Thyroid gland (tissue), 4 donors: ENCODE measurements around the gene AFAP1. TPM values are rescaled to one million over a fixed set of nuclear protein-coding genes. Genes with fewer than 3 reads are reported as not detected.

Source experiments
- DNase-seq, 2 donors: peaks; one replicate each; pipeline ENCODE4 v3.0.0-alpha.2; 2019
- H3K27ac ChIP-seq, 3 donors: fragments of 200-600 bp; sonication (generic); 1 replicate in 2 of 3; 2 replicates in 1 of 3; pipeline ENCODE4 v1.5.1; 2016 to 2019; ENCODE audit warnings: mild to moderate bottlenecking in 1 of 3, moderate library complexity in 1 of 3
- H3K27me3 ChIP-seq: fragments of 200-600 bp; sonication (generic); one replicate; pipeline ENCODE4 v1.5.1; 2019
- H3K36me3 ChIP-seq, 2 donors: fragments of 200-600 bp; sonication (generic); one replicate each; pipeline ENCODE4 v1.5.1; 2016 to 2019
- H3K4me1 ChIP-seq, 2 donors: fragments of 200-600 bp; sonication (generic); one replicate each; pipeline ENCODE4 v1.5.1; 2017 to 2019
- H3K4me3 ChIP-seq, 3 donors: fragments of 200-600 bp; sonication (generic); replicated peaks in 1 of 3; 1 replicate in 2 of 3; 2 replicates in 1 of 3; pipeline ENCODE4 v1.5.1; 2016; ENCODE audit warnings: mild to moderate bottlenecking in 1 of 3
- H3K9me3 ChIP-seq: fragments of 200-600 bp; sonication (generic); one replicate; pipeline ENCODE4 v1.5.1; 2017
- CTCF ChIP-seq, 6 experiments: fragments of 200-600 bp in 3 of 6; fragments of 450-650 bp in 3 of 6; sonication (generic) in 3 of 6; IDR thresholded peaks; one replicate each; pipeline ENCODE4 v1.5.1; 2016 to 2019; ENCODE audit warnings: antibody characterized with exemption in 6 of 6, mild to moderate bottlenecking in 2 of 6, inconsistent platforms in 1 of 6, moderate library complexity in 1 of 6
- POLR2A ChIP-seq, 2 donors: fragments of 450-650 bp; IDR thresholded peaks; one replicate each; pipeline ENCODE4 v1.6.1; 2017; ENCODE audit warnings: antibody characterized with exemption in 2 of 2, mild to moderate bottlenecking in 2 of 2, moderate library complexity in 1 of 2
- WGBS, 2 donors: methylation state at CpG; one replicate each; pipeline ENCODE4 v1.1.5; 2017; 5-methylcytosine and 5-hydroxymethylcytosine counted together
- intact Hi-C: fragments of 100-400 bp; cut with DNase I; formaldehyde crosslinking; loops from one replicate; pipeline ENCODE4 v1.15.1; 2023
- total RNA-seq, 4 donors: library from RNA; depleted of rRNA; stranded (reverse); fragments of >200 nt; gene quantifications; one replicate each; pipeline ENCODE4 v1.2.3, GENCODE V29; 2016

AFAP1 gene
- total RNA-seq, 4 donors from 2014 or later = 12.3 to 33.3 (median 26.2) TPM

GRCh38 chr4:7822137-7822505 lies 117.5 kb downstream of the AFAP1 start:
- 76 to 79% methylated on average over 6 of the region's 6 CpGs for WGBS, 2 donors
- no peak for DNase-seq
- H3K36me3 ChIP-seq = peaks cover 0 to 5% of the 10 kb centered on the region in 2 donors
- H3K27me3 ChIP-seq = no peaks in the 10 kb centered on the region
- TF ChIP-seq POLR2A (IDR thresholded peaks at IDR 0.05) = no peak
- no peak for TF ChIP-seq CTCF (IDR thresholded peaks at IDR 0.05)
- peaks cover 9 to 37% of the 10 kb centered on the region in 2 donors for H3K4me1 ChIP-seq
- no peak overlapping the region for H3K27ac ChIP-seq
- no peaks in the 10 kb centered on the region for H3K9me3 ChIP-seq
- H3K4me3 ChIP-seq = no peak overlapping the region
- intact Hi-C loops = no loop called here

- H3K9me3 ChIP-seq = no peaks in the 10 kb centered on the region
- intact Hi-C loops = no loop called here
- peaks cover 9 to 37% of the 10 kb centered on the region in 2 donors for H3K4me1 ChIP-seq
- no peak for DNase-seq
- no peak overlapping the region for H3K27ac ChIP-seq
- H3K4me3 ChIP-seq = no peak overlapping the region
- 72 to 85% methylated on average over 11 of the region's 11 CpGs for WGBS, 2 donors
- no peaks in the 10 kb centered on the region for H3K27me3 ChIP-seq
- TF ChIP-seq POLR2A (IDR thresholded peaks at IDR 0.05) (no peak), CTCF (IDR thresholded peaks at IDR 0.05) (no peak)
- H3K36me3 ChIP-seq = peaks cover 0 to 3% of the 10 kb centered on the region in 2 donors
These were observed 118.2 kb downstream of the AFAP1 start for GRCh38 chr4:7821245-7822136.

DNA sequence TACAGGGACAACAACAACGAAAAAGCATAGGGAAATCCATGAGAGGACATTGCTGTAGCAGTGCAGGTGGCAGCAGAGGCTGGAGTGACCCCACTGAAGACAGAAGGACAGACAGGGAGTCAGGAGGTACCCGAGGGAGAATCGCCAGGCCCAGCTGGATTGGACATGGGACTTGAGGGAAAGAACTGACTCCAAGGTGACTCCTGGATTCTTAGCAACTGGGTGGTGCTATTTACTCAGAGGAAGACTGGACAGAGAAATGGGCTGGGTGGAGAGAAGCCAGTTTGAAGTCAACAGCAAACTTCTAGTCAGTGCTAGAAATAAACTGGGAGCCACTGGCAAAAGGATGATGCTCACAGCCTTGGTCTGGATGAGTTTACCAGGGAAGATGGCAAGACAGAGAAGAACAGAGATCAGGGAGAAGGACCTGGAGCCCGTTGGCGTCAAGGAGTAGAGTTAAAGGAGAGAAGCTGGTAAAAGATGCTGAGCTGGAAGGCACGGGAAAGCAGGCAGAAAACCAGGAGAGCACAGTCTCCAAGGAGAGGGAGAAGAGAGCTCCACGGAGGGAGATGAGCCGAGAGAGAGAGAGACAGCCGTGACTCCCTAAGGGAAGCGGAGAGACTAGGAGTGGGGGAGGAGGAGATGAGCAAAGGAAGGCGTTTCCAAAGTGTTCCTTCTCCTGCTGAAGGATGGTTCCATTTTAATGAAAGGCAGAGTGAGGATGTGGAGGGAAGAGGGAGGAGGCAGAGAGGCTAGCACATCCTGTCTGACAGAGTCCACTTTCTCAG lies 119.4 kb downstream of the AFAP1 start:
- Histone ChIP-seq H3K4me1 (peaks cover 9 to 37% of the 10 kb centered on the region in 2 donors), H3K9me3 (no peaks in the 10 kb centered on the region), H3K27ac (no peak overlapping the region), H3K4me3 (no peak overlapping the region), H3K36me3 (no peaks in the 10 kb centered on the region), H3K27me3 (no peaks in the 10 kb centered on the region)
- no peak for TF ChIP-seq CTCF (IDR thresholded peaks at IDR 0.05)
- no peak for TF ChIP-seq POLR2A (IDR thresholded peaks at IDR 0.05)
- intact Hi-C loops = no loop called here
- 88 to 92% methylated on average over 11 of the region's 11 CpGs for WGBS, 2 donors
- no peak for DNase-seq

DNA sequence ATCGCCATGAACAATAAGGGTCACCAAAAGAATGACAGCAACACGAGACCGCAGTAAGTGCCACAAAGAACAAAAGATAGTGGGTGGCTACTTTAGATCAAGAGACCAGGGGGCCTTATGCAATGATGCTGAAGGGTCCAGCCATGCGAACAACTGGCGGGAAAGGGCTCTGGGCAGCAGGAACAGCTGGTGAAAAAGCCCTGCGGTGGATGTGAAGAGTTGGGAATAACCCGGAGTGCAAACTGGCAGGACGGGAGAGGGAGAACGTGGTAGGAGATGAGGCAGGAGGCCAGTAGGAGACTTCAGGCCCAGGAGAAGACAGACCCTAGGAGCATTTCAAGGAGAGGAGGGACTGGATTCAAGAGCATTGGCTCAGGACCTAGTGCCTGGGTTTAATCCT lies 120.2 kb downstream of the AFAP1 start:
- 80 to 86% methylated on average over 9 of the region's 9 CpGs for WGBS, 2 donors
- Histone ChIP-seq H3K27me3 (no peaks in the 10 kb centered on the region), H3K4me3 (no peak overlapping the region), H3K27ac (peak overlapping the region in 1 of 3 donors; percentile 8), H3K36me3 (no peaks in the 10 kb centered on the region), H3K4me1 (peaks cover 9 to 35% of the 10 kb centered on the region in 2 donors), H3K9me3 (no peaks in the 10 kb centered on the region)
- TF ChIP-seq POLR2A (IDR thresholded peaks at IDR 0.05) (no peak), CTCF (IDR thresholded peaks at IDR 0.05) (no peak)
- intact Hi-C loops = no loop called here
- no peak for DNase-seq
